Amygdala (tissue), 56 donors: ENCODE data around the gene BPI.
"Not testable (repeated sequence)": the region's sequence is repeated elsewhere in the genome, so short reads cannot be mapped to it uniquely, and the experiment has no call there.

Experiments
- DNase-seq, 56 donors: peaks; one replicate each; lab custom pipeline; 2025; lab: John Stamatoyannopoulos, UW

The BPI gene

DNA sequence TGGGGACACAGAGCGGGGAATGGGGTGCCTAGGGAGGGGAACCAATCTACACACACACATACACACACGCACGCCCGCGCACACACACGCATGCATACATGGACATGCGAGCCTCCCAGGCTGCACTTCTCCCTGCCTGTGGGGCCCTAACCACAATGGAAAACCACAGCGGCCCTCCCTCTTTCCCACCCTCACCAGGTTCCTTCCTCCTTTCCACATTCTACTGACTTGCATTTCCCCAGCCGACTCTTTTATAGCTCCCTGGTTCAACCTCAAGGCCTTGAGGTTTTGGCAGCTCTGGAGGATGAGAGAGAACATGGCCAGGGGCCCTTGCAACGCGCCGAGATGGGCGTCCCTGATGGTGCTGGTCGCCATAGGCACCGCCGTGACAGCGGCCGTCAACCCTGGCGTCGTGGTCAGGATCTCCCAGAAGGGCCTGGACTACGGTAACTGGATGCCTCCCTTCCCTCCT lies at the start of gene BPI:
BPI (plus strand) TSS at position 249 of the 472 bp plus-strand sequence; CDS start at position 317, 68 bp downstream.
- peak in 4 of 56 donors; percentile 3 to 27 (median 8) for DNase-seq

DNA sequence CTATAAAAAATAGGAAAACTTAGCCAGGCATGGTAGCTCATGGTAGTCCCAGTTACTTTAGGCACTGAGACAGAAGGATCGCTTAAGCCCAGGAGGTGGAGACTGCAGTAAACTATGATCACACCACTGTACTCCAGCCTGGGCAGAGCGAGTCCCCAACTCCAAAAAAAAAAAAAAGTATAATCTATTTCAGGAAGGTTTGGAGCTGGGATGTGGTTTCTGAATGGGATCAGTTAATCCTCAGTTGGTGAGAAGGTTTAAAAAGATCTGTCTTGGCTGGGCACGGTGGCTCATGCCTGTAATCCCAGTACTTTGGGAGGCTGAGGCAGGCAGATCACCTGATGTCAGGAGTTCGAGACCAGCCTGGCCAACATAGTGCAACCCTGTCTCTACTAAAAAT lies 49.3 kb upstream of the BPI start:
- DNase-seq, result not testable (repeated sequence)

DNA sequence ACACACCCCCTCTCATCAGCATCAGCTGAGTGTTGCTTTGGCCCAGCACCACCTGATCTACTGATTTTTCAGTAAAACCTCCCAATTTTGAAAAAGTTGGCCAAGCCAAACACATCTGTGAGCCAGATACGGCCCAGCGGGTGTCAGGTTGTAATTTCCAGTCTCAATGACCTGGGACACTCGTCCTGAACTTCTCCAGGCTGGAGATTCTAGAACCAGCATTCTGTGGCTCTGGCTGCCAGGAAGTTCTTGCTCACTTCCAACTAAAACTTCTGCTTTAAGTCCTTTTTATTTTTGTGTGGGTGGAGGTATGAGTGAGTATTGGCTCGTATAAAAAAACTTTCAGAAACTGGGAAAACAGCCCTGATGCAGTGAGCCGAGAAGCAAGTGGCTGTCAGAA lies 48.6 kb upstream of the BPI start:
- peak in 1 of 56 donors; percentile 11 for DNase-seq

DNA sequence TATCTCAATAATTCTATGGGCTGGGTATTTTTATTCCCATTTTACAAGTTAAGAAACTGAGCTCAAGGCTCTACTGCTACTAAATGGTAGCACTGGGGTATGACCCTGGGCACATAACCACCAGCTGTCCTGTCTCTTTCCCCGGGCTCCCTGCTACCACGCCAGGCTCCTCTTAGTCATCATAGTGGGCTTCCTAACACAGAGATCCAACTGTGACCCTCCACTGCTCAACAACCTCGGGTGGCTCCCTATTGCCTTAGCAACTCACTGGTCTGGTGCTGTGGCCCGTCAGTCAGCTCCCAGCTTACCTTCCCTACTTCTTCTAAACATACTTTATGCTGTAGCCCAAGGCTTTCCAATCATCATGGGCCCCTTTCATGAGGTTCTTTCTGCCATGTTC lies 47.9 kb upstream of the BPI start:
- no peak for DNase-seq

DNA sequence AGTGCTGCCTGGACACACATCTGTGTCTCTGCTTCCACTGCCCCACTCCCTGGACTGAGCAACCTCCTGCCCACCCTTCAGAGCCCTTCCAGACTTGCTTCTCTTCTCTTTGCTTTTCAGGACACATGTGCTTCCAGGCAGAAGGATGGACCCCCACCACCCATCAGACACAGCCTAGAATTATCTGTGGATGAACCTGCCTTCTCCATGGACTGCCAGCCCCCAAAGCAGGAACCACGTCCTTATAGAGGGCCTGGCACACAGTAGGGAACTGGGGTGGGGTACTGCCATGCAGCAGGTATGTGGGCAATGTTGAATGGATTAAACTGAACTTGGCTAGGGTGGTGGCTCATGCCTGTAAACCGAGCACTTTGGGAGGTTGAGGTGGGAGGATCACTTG lies 47.0 kb upstream of the BPI start:
- DNase-seq, result no peak

DNA sequence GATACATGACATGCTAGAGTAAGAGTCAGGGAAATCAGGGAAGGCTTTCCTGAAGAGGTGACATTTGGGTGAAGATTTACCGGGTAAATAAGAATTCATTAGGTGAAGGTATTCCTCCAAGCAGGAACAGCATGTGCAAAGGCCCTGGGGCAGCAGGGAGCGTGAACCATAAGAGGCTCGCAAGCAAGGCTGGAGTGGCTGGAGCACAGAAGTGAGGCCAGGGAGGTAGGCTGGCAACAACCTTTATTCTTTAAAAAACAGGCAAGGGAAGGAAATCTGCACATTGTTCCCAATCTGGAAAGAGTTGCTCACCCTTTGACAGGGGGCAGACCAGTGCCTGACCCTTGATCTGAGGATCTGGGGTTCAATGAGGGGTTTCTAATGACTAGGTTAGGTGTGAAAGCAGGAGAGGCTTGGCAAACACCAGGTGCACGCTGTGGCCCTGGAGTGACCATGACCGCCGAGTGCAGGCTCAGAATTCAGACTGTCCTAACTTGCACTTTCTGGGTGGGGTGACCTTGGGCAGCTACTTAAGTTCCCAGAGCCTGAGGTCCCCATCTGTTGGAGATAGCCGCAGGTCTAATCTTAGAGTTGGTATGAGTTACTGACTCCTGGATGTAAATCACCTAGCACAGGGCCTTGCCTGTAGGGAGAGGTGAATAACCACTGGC lies 45.3 kb upstream of the BPI start:
- no peak for DNase-seq

DNA sequence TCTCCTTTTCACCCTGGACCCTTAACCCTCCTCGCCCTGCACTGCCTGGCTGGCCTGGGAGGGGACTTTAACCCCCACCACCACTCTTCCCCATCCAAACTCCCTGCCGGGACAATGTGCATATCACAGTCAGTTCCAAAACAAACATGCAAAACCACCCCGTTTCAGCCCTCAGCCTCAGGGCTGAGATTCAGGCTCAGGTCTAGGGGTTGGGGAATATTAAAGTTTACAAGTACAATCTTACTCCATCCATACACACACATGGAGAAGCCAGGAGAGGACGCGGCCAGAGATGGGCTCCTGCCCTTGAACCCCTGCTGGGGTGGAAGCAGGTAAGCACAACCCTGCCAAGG lies 44.0 kb upstream of the BPI start:
- DNase-seq, result peak in 10 of 56 donors; percentile 19 to 63 (median 40)

DNA sequence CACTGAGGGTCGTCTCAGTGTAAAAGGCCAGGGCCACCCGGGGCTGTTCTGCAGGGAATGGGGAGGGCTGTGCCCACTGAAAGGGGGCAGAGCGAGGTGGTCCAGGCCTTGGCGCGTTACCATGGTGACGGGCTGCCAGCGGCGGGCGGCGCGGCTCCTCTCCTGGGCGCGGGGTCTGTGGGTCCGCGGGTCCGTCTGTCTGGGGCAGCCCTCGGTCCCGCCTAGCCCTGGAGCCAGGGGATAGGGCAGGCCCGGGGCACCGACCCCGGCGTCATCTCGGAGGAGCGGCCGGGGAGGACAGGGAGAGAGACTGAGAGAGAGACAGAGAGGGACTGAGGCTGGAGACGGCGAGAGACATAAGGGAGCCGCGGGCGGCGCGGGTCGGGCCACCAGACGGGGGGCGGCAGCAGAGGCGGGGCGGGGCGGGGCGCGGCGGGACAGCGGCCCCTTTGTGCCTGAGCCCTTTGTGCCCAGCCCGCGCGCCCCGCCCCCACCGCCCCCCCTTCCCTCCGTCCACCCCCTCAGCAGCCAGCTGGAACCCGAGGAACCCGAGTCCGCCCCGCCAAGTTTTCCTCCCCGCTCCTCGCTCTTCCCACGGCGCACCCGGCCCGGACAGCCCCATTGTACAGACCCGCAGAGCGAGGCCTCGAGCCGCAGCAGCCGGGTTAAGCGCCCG lies 43.4 kb upstream of the BPI start, which contains the start of gene KIAA1755:
KIAA1755 (minus strand) TSS at position 358 of the 676 bp plus-strand sequence; CDS start at position 123, 235 bp downstream.
- peak in 52 of 56 donors; percentile 23 to 86 (median 70) for DNase-seq

DNA sequence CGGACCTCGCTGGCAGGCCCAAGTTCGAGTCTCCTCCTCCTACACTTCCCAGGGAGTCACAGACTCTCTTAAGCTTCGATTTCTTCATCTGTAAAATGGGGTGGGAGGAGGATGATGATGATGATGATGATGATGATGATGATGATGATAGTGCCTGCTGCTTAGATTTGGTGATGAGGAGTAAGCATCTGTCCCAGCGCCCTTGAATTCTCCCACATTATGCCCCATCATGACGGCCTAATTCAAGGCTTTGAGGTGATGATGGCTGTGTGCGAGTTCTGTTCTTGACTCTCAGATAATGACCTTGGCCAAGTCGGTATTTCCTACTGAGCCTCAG lies 42.9 kb upstream of the BPI start:
- DNase-seq, result no peak

DNA sequence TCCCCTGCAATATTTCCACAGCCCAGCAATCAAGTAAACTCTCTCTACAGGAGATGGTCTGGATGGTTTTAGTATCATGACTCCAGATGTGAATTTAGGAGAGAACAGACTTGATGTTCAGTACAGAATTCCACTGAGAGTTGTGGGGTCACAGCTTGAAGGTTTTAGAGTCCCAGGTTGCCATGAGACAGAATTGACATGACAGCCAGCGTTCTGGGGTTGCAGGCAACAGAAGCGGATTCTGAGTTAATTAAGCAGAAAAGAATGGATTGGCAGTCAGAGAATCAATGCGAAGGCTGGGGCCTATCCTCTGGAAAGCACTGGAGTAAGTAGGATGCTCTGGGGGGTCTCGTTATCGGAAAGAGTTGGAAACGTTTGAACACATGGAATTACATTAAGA lies 41.0 kb upstream of the BPI start:
- no peak for DNase-seq

DNA sequence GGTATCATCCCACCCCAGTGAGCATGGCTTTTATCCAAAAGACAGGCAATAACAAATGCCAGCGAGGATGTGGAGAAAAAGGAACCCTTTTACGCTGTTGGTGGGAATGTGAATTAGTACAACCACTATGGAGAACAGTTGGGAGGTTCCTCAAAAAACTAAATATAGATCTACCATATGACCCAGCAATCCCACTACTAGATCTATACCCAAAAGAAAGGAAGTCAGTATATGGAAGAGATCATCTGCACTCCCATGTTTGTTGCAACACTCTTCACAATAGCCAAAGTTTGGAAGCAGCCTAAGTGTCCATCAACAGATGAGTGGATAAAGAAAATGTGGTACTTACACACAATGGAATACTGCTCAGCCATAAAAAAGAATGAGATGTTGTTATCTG lies 37.5 kb upstream of the BPI start:
- DNase-seq, result no peak

DNA sequence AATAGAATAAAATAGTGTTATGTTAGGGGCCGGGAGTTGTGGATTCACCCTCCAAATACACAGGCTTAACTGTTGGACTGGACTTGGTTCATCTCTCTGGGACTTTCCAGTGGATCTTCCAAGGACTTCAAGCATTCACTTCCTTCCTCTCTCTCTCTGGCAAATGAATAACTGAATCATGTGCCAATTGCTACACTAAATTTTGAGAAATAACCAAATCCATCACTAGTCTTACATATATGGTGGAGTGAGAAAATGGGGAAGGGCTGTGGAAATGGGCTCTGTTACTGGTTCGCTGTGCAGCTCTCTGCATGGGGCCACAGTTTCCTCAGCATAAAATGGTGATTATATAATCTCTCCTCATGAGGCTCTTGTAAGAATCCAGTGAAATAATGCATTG lies 36.7 kb upstream of the BPI start:
- no peak for DNase-seq

DNA sequence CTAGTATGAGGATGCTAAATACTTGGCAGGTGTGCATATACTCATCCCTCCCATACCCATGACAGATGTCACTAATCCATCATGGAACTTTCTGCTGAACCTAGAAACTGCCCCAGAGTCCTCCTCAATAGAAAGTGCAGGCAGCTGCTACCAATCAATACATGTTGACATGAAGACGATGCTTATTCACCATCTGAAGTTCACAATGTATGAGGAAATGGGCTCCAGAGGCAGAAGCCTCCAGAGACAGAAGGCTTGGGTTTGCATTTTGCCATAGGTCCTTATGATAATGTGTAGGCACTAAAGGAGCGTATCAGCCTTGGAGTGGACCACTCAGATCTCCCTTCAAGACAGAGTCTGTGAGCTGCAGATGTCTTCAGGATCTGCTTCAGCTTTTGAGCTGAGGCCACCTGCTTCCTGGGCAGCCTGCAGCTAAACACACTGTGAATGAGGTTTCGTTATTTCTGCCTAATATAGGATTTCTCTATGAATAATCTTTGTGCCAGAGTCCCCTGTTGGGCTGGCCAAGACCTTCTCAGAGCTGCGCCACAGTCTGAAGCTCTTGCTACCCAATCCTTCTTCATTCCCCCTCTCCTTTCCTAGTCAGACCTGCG lies 35.9 kb upstream of the BPI start:
- DNase-seq, result no peak

DNA sequence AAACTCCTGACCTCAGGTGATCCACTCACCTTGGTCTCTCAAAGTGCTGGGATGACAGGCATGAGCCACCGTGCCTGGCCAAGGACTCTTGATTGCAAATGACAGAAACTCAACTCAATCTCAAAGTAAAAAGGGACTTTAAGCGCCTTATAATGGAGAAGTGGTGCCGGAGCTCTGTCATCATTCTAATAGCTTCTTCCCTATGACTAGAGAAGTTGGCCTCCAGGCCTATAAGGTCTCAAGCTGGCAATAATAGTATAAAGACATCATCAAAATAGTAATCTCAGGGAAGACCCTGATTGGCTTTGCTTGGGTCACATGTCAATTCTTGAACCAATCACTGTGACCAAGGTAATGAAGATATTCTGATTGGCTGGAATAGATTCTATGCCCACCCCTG lies 34.9 kb upstream of the BPI start:
- no peak for DNase-seq

DNA sequence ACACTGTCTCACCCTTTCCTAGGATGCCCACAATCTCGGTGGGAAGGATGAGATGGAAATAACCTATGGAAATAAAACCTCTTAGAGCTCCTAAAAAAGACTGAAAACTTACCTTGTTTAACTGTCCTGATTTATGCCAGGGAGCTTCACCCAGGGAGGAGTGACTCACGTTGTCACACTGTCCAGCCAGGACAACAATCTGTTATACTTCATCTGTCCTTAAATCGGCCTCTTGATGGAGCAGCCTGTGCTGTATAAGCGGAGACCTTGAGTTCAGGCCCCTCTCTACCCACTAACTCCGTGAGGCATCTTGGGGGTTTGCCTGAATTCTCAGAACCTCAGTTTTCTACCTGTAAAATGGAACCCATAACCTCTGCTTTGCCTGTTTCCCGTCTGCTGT lies 34.2 kb upstream of the BPI start:
- DNase-seq, result no peak

DNA sequence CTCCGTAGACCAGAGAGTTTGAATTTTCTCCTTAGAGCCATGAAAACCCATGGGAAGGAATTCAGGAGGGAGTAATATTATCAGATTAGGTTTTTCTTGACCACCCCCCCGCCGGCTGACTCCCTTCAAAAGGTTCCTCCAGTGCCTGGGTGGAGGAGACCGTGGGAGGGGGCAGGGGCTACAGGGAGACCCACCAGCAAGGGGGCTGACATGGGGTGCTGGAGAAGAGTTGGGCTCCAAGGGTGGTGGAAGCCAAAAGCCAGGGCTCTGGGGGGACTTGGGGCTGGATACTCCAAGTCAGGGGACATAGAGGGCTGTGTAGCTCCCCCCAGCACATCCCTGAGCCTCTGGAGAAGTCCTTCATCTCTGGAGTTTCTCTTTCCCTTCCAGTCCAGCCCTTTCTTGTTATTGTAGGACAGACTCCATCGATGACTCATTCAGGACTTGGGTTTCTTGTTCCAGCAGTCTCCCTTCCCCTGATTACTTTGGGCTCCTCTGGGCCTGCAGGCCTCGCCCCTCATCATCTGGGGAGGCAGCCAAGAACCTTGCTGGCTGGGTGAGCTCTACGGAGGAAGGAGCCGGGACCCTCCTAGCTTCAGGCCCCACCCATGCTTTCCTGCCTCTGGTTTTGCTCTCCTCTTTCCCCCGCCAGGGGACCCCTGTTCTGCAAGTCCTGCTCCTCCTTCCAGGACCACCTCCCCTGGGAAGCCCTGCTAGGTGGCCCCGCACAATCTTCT lies 32.9 kb upstream of the BPI start:
- DNase-seq, result no peak

DNA sequence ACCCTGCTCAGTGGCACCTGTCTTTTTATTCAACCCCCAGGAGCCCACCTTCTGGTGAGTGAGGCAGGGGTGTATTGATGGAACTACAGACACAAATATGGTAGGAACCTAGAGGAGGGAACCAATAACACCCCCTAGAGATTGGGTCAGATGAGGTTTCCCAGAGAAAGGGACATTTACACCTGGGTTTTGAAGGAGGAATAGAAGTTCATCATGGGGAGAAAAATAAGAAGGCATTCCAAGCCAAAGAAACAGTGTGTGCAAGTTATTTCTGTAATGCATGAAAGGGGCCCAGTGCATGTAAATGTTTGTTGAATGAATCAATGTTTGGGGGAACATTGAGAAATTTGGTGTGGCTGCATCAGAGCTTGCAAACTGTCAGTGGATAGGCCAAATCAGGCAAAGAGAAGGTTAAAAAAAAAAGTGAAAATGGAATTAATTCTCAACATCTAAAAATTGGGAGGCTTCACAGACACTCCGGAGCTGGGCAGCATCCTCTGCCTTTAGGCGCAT lies 32.3 kb upstream of the BPI start:
- DNase-seq, result no peak

DNA sequence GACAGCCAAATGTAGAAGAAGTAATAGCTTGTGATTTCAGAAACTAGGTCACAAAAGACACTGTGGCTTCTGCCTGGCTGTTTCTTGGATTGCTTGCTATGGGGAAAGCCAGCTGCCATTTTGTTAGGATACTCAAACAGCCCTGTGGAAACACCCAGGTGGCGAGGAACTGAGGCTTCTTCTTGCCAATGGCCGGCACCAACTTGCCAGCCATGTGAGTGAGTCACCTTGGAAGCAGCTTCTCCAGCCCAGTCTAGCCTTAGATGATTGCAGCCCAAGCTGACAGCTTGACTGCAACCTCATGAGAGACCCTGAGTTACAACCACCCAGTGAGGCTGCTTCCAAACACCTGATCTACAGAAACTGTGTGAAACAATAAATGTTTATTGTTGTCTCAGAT lies 31.6 kb upstream of the BPI start:
- no peak for DNase-seq

DNA sequence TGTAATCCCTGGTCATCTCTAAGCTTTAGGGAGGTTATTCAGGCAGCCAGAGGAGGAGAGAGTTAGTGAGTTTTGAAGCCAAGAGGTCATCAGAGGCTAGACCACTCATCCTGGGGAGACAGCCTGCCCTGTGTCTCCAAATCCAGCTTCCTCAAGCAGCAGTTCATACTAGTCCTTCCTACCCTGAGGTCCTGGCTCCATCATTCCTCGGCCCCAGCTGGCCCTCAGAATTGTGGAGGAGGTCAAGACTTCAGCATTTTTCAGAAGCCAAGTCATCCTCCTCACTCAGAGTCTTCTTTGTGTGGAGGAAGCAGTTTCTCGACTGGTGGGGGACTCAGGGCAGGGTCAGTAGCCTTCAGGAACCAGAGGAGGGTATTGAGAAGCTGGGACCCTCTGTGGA lies 31.0 kb upstream of the BPI start:
- no peak for DNase-seq

DNA sequence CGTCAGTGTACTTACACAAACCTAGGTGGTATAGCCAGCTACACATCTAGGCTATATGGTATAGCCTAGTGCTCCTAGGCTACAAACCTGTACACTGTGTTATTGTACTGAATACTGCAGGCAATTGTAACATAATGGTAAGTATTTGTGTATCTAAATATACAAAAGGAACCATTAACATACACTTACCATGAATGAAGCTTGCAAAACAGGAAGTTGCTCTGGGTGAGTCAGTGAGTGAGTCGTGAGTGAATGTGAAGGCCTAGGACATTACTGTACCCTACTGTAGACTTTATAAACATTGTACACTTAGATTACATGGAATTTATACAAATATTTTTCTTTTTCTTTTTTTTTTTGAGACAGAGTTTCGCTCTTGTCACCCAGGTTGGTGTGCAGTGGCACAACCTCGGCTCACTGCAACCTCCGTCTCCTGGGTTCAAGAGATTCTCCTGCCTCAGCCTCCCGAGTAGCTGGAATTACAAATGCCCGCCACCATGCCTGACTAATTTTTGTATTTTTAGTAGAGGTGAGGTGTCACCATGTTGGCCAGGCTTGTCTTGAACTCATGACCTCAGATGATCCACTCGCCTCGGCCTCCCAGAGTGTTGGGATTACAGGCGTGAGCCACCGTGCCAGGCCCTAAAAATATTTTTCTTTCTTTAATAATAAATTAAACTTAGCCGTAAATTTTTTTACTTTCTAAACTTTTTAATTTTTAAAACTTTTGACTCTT lies 28.0 kb upstream of the BPI start:
- no peak for DNase-seq
